Astrocyte of the cerebellum (primary cell): Measurements from ENCODE around the gene FUT2.

Experiments
- DNase-seq: peaks from one replicate; pipeline ENCODE4 v3.0.0-alpha.2; 2011; ENCODE audit warnings: low read depth
- H3K4me3 ChIP-seq: 2 replicates; pipeline ENCODE4 v1.5.1; 2011; ENCODE audit warnings: mild to moderate bottlenecking, low read depth, low read length, moderate library complexity
- in situ Hi-C: cut with HindIII; loops from 2 replicates; pipeline ENCODE4 v1.10.0; 2017; ENCODE audit warnings: low sequenced_read_pairs
- TF ChIP-seq, protein P1 (sequence below): IDR thresholded peaks from 2 replicates; pipeline ENCODE4 v1.5.1; 2012; ENCODE audit warnings: low read length, low read depth, moderate library complexity, mild to moderate bottlenecking; ENCODE audit errors: missing control alignments

The FUT2 gene

DNA sequence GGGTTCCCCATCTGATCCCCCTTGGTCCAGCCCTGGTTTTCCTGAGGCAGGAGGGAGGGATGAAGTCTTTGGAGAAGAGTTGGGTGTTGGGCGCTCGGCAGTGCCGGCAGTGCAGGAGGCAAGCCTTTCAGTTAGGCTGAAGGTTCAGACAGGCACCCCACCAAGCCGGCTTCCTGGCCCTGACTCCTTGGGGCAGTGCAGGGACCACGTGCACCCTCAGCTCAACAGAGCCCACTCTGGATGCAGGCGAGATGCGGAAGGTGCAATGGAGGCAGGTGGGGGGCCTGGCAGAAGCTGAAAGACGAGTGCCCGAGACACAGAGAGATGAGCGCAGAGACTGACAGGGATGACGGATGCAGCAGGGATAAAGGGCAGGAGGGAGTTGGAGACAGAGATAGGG, 12.7 kb downstream of the FUT2 start:
- TF ChIP-seq, protein P1, sequence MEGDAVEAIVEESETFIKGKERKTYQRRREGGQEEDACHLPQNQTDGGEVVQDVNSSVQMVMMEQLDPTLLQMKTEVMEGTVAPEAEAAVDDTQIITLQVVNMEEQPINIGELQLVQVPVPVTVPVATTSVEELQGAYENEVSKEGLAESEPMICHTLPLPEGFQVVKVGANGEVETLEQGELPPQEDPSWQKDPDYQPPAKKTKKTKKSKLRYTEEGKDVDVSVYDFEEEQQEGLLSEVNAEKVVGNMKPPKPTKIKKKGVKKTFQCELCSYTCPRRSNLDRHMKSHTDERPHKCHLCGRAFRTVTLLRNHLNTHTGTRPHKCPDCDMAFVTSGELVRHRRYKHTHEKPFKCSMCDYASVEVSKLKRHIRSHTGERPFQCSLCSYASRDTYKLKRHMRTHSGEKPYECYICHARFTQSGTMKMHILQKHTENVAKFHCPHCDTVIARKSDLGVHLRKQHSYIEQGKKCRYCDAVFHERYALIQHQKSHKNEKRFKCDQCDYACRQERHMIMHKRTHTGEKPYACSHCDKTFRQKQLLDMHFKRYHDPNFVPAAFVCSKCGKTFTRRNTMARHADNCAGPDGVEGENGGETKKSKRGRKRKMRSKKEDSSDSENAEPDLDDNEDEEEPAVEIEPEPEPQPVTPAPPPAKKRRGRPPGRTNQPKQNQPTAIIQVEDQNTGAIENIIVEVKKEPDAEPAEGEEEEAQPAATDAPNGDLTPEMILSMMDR: no peak
- no peak for DNase-seq
- in situ Hi-C loops: no loop called here
- H3K4me3 ChIP-seq: no peak overlapping the region

DNA sequence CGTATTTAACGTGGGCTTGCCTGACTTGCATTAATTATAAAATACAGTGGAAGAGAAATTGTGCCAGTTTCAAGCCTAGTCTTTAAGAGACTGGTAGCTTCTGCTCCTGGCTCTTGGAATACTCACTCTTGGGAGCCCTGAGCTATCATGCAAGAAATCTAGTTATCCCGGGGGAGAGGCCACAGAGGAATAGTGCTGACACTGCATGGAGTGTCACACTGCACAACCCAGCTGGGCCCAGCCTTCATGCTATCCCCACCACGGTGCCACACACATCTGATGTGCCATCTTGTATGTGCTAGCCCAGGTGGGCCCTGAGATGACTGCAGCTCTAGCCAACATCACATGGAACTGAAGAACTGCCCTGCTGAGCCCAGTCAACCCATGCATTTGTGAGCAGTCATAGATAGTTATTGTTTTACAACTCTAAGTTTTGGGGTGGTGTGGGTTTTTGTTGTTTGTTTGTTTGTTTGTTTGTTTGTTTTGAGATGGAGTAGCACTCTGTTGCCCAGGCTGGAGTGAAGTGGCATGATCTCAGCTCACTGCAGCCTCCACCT, 15.4 kb downstream of the FUT2 start:
- DNase-seq: no peak
- TF ChIP-seq, protein P1: no peak
- in situ Hi-C loops: no loop called here
- no peak overlapping the region for H3K4me3 ChIP-seq

DNA sequence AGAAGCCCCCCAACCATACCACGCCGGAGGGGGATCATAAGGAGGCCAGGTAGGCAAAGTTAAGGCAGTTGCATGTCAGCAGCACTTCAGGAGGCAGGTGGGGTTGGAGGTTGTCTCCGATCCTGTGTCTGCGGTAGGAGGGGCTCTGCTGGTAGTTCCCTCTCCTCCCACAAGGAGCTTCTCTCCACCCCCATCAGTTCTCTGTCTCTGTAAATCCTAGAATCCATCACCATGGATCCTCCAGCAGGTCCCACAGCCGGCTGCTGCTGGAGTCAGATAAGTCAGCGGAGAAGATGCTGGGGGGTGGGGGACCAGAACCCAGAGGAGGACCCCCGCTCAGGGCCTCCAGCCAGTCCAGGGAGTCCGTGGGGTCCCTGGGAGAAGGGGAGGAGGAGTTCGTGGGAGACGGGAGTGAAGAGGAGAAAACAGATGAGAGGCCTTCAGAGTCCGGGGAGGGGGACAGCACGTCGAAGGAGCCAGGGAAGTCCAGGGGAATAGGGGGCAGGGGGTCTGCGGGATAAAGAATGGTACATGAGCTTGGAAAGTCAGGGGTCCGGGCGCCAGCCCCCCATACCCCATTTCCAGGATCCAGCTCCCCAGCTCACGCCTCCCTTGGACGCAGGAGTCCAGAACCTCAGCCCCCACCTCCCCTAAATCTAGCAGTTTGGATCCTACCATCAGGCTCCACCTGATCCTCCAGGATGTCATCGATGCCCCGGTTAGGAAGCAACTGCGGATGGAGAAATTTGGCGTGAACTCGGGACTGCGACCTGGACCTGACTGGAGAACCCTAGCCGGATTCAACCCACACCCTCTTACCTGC, 17.5 kb downstream of the FUT2 start:
- DNase-seq: no peak
- in situ Hi-C loops: no loop called here
- peak overlapping the region; percentile 85 for H3K4me3 ChIP-seq
- TF ChIP-seq, protein P1: peak; percentile 51

DNA sequence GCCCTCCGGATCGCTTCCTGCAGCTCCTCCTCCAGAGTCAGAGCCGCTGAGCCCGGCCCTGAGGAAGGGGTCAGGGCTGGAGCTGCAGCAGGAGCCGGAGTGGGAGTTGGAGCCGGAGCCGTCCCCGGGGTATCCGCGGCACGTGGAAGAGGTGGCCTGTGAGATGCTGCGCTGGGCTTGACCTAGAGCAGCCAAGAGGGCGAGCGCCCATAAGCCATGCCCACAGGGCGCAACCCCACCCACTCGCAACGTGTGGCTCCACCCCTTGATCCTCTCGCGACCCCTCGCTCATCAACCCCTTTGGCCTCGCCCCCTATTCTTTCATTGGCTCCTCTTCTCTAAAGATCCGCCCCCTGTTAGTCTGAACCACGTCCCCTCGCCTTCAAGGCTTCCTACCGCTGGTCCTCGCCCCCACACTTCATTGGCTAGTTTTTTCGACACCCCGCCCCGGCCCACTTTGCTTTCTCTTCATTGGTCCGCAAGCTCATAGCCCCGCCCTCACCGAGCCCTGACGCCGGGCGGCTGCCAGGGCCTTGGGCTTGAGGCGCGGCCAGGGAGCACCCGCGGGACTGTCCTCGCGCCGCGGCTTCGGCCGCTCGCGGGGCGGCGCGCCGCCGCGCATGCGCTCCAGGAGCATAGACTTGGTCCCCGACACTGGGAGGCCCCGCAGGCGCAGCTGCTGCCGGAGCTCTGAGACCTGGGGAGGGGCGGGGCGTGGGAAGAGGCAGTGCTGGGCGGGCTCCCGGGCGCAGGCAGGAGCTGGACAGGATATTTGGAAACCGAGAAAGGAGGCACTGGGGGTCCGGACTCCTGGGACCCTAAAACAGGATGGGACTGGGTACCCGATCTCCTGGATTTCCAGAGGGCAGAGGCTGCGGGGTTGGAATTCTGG, 18.3 kb downstream of the FUT2 start:
- TF ChIP-seq, protein P1: no peak
- DNase-seq: peak; percentile 97
- peak overlapping the region; percentile 85 for H3K4me3 ChIP-seq
- in situ Hi-C loops: no loop called here

DNA sequence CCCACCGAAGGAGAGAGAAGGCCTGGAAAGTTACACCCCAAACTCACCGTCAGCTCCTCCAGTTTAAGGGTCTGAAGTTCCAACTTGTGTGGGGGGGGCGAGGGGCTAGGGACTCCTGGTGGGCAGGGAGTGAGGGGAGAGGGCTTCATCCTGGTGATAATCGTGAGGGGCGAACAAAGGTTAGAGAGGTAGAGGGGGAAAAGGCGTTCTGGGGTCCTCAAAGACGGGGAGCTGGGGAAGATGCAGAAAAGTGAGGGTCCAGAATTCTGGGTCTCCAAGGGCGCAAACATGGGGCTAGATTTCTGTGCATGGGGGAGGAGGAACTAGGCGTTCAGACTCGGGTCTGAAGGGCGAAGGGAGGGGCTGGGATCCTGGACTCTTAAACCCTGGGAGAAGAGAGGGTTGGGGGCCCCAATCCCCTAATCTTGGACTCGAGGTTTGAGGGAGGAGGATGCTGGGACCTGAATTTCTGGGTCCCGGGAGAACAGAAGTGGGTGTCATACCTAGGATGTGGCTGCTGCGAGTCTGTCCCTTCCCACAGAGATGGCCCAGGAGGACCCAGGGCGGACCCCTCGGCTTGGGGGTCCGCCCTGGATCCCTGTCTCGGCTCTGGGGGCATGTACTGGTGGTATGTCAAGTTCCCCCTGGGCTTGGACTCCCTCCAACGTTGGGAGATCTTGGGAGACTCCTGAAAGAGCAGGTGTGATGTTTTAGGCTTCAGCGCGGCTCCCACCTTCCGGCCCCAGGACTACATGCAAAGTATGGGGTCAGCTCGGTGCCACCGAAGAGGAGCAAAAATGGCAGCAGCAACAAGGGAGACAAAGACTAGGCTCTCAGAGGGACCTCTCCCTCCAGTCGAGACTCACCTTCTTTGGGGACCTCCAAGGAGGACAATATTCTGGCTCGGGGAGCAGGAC, 19.2 kb downstream of the FUT2 start:
- TF ChIP-seq, protein P1: no peak
- in situ Hi-C loops: no loop called here
- DNase-seq: no peak
- peak overlapping the region; percentile 58 for H3K4me3 ChIP-seq
